Suprapubic skin (tissue), 4 donors: Measurements from ENCODE around the gene PHKB.
"Not testable (repeated sequence)": the region's sequence is repeated elsewhere in the genome, so short reads cannot be mapped to it uniquely, and the experiment has no call there.

Experiments
- EP300 ChIP-seq: sonication (generic); formaldehyde crosslinking; IDR thresholded peaks from one replicate; pipeline ENCODE4 v1.6.1; 2017; ENCODE audit warnings: antibody characterized with exemption
- POLR2A ChIP-seq, 2 donors: fragments of 450-650 bp; IDR thresholded peaks; one replicate each; pipeline ENCODE4 v1.6.1; 2017; ENCODE audit warnings: antibody characterized with exemption in 2 of 2, mild to moderate bottlenecking in 2 of 2, moderate library complexity in 2 of 2
- POLR2AphosphoS5 ChIP-seq, 3 donors: sonication (generic); formaldehyde crosslinking; IDR thresholded peaks; one replicate each; pipeline ENCODE4 v1.6.1; 2017; ENCODE audit warnings: antibody characterized with exemption in 3 of 3
- TF ChIP-seq, protein P1 (sequence below), 2 donors: fragments of 200-600 bp in 1 of 2; fragments of 450-650 bp in 1 of 2; sonication (generic) in 1 of 2; IDR thresholded peaks; one replicate each; pipeline ENCODE4 v1.5.1; 2016 to 2019; ENCODE audit warnings: antibody characterized with exemption in 2 of 2, mild to moderate bottlenecking in 1 of 2, moderate library complexity in 1 of 2

DNA sequence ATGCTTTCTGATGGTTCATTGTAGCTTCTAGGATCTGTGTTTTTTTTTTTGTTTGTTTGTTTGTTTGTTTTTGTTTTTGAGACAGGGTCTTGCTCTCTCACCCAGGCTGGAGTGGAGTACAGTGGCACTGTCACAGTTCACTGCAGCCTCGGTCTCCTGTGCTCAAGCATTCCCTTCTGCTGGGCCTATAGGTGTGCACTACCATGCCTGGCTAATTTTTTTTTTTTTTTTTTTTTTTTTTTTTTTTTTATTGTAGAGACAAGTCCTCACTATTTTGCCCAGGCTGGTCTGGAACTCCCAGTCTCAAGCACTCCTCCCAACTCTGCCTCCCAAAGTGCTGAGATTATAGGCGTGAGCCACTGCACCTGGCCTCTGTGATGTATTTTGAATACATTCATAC lies 11.9 kb downstream of the PHKB start:
- TF ChIP-seq, protein P1, sequence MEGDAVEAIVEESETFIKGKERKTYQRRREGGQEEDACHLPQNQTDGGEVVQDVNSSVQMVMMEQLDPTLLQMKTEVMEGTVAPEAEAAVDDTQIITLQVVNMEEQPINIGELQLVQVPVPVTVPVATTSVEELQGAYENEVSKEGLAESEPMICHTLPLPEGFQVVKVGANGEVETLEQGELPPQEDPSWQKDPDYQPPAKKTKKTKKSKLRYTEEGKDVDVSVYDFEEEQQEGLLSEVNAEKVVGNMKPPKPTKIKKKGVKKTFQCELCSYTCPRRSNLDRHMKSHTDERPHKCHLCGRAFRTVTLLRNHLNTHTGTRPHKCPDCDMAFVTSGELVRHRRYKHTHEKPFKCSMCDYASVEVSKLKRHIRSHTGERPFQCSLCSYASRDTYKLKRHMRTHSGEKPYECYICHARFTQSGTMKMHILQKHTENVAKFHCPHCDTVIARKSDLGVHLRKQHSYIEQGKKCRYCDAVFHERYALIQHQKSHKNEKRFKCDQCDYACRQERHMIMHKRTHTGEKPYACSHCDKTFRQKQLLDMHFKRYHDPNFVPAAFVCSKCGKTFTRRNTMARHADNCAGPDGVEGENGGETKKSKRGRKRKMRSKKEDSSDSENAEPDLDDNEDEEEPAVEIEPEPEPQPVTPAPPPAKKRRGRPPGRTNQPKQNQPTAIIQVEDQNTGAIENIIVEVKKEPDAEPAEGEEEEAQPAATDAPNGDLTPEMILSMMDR (IDR thresholded peaks at IDR 0.05) = not testable (repeated sequence)
- not testable (repeated sequence) for TF ChIP-seq EP300; POLR2A (IDR thresholded peaks at IDR 0.05); POLR2AphosphoS5 (IDR thresholded peaks at IDR 0.05)
